Panc1 (cell line): ENCODE measurements around the gene VMO1. TPM values are rescaled to one million over a fixed set of nuclear protein-coding genes. Genes with fewer than 3 reads are reported as not detected.

Experiments
- ATAC-seq: fragments of 200-7000 bp; cut with Tn5 transposase; 2 replicates; pipeline ENCODE4 v1.9.1; 2020; ENCODE audit warnings: mild to moderate bottlenecking, moderate library complexity
- BruUV-seq: library from RNA; stranded (reverse); fragments of 400-500 nt; replicated peaks from 2 replicates; lab custom pipeline; 2021; lab: Mats Ljungman, UMichigan
- CTCF ChIA-PET: fragments of 300-600 bp; sonication (Branson Sonifier 250); formaldehyde crosslinking; loops from one replicate; lab custom pipeline; 2022; ENCODE audit warnings: antibody characterized with exemption; lab: Charles Lee
- POLR2A ChIA-PET: fragments of 300-600 bp; sonication (Branson Sonifier 250); formaldehyde crosslinking; loops from one replicate; lab custom pipeline; 2022; ENCODE audit warnings: antibody characterized with exemption; lab: Charles Lee
- DNase-seq: peaks from one replicate; pipeline ENCODE4 v3.0.0-alpha.2; 2010; ENCODE audit warnings: low read depth, low spot score
- H3K27ac ChIP-seq: 2 replicates; pipeline ENCODE4 v1.5.1; 2011; ENCODE audit warnings: mild to moderate bottlenecking, low read length, inconsistent platforms
- H3K27me3 ChIP-seq: fragments of 200-500 bp; sonication (Bioruptor generic); 2 replicates; pipeline ENCODE4 v1.6.0; 2014; ENCODE audit warnings: low read length, inconsistent platforms; ENCODE audit not compliant: control insufficient read depth, insufficient read depth
- H3K36me3 ChIP-seq: fragments of 200-500 bp; sonication (Bioruptor generic); 2 replicates; pipeline ENCODE4 v1.5.1; 2014; ENCODE audit warnings: inconsistent platforms, mild to moderate bottlenecking, low read length, moderate library complexity; ENCODE audit not compliant: control insufficient read depth, insufficient read depth
- H3K4me1 ChIP-seq: 2 replicates; pipeline ENCODE4 v1.5.1; 2011; ENCODE audit warnings: inconsistent platforms, mild to moderate bottlenecking, low read length, moderate library complexity; ENCODE audit not compliant: control insufficient read depth, insufficient read depth
- H3K4me3 ChIP-seq, 2 experiments: 2 replicates each; pipeline ENCODE4 v1.5.1; 2011 to 2012; ENCODE audit warnings: low read depth in 2 of 2, low read length in 2 of 2, mild to moderate bottlenecking in 2 of 2, inconsistent platforms in 1 of 2, moderate library complexity in 1 of 2
- H3K9me3 ChIP-seq: fragments of 200-500 bp; sonication (Bioruptor generic); 2 replicates; pipeline ENCODE4 v1.5.1; 2014; ENCODE audit warnings: low read depth, mild to moderate bottlenecking, inconsistent platforms, low read length, moderate library complexity; ENCODE audit not compliant: control insufficient read depth, insufficient read depth
- POLR2AphosphoS5 ChIP-seq: IDR thresholded peaks from 2 replicates; pipeline ENCODE4 v1.6.1; 2012; ENCODE audit warnings: mild to moderate bottlenecking, low read depth, low read length, moderate library complexity
- REST ChIP-seq, 2 experiments: IDR thresholded peaks; 2 replicates each; pipeline ENCODE4 v1.6.1; 2011 to 2012; ENCODE audit warnings: low read depth in 2 of 2, control low read depth in 1 of 2, low read length in 1 of 2, mild to moderate bottlenecking in 1 of 2, moderate library complexity in 1 of 2; ENCODE audit not compliant: insufficient read depth in 1 of 2
- SIN3A ChIP-seq: IDR thresholded peaks from 2 replicates; pipeline ENCODE4 v1.6.1; 2012; ENCODE audit warnings: low read depth, mild to moderate bottlenecking, low read length, moderate library complexity, borderline replicate concordance; ENCODE audit not compliant: insufficient read depth
- TCF7L2 ChIP-seq: IDR thresholded peaks from 2 replicates; pipeline ENCODE4 v1.6.1; 2011; ENCODE audit warnings: mild to moderate bottlenecking, low read depth, low read length, inconsistent platforms
- in situ Hi-C: cut with HindIII; loops from 2 replicates; pipeline ENCODE4 v1.10.0; 2016; ENCODE audit warnings: low sequenced_read_pairs, low pct_unique_long_range_greater_than_20kb
- intact Hi-C: fragments of 100-400 bp; cut with micrococcal nuclease; formaldehyde crosslinking; loops from one replicate; pipeline ENCODE4 v1.10.0; 2022; ENCODE audit not compliant: unreplicated experiment
- total RNA-seq: library from RNA; stranded (reverse); gene quantifications from one replicate; pipeline ENCODE4 v1.2.1, GENCODE V29; 2021; ENCODE audit not compliant: unreplicated experiment
- TF ChIP-seq, protein P1 (sequence below): fragments of 450-650 bp; IDR thresholded peaks from 2 replicates; pipeline ENCODE4 v1.5.1; 2017; ENCODE audit warnings: mild to moderate bottlenecking

Gene VMO1
- total RNA-seq, 1 experiment from 2014 or later: 0.49 TPM

DNA sequence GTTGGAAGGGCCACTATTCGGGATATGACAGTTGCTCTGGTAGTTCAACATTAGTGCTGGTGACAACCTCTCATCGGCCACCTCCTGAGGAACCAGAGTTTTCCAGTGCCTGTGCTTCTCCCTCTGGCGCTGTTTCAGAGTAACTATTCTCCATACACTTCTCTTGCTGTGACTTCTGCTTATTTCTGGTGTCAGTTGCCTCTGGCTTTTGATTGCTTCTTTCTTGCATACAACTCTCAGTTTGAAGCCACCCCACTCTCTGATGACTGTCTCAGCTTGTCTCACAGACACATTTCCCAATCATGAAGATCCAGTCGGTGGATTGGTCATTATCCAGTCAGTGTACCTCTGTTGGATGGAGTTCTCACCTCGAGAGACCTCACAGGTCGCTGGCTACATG lies 17.9 kb downstream of the VMO1 start:
- TF ChIP-seq POLR2AphosphoS5: no peak
- H3K4me1 ChIP-seq: no peaks in the 10 kb centered on the region
- intact Hi-C loops: no loop called here
- H3K27ac ChIP-seq: no peak overlapping the region
- CTCF ChIA-PET: no interaction called here
- in situ Hi-C loops: no loop called here
- H3K9me3 ChIP-seq: no peaks in the 10 kb centered on the region
- POLR2A ChIA-PET: no interaction called here
- DNase-seq (no peak), ATAC-seq (no peak)
- no peaks in the 10 kb centered on the region for H3K36me3 ChIP-seq
- no TSS peak for BruUV-seq
- H3K4me3 ChIP-seq: no peak overlapping the region
- H3K27me3 ChIP-seq: no peaks in the 10 kb centered on the region

DNA sequence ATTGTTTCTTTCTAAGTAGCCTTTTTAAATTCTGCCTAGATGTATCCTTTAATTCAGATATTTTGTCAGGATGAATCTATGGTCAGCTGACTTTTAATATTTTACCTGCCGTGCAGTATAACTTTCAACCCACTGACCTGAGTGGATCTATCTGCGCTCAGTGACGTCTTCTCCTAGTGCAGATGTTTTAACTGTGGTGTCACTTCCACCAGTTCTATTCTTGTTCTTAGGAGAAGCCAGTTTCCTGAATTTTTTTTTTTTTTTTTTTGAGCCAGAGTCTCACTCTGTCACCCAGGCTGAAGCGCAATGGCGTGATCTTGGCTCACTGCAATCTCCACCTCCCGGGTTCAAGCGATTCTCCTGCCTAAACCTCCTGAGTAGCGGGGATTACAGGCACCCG lies 19.4 kb downstream of the VMO1 start:
- intact Hi-C loops: no loop called here
- DNase-seq (no peak), ATAC-seq (no peak)
- TF ChIP-seq REST (IDR thresholded peaks at IDR 0.05; ENCODE audit: insufficient read depth in 1 of 2, low read depth in 2 of 2, low read length in 1 of 2) (no peak), TCF7L2 (no peak), POLR2AphosphoS5 (no peak), SIN3A (no peak)
- TF ChIP-seq, protein P1, sequence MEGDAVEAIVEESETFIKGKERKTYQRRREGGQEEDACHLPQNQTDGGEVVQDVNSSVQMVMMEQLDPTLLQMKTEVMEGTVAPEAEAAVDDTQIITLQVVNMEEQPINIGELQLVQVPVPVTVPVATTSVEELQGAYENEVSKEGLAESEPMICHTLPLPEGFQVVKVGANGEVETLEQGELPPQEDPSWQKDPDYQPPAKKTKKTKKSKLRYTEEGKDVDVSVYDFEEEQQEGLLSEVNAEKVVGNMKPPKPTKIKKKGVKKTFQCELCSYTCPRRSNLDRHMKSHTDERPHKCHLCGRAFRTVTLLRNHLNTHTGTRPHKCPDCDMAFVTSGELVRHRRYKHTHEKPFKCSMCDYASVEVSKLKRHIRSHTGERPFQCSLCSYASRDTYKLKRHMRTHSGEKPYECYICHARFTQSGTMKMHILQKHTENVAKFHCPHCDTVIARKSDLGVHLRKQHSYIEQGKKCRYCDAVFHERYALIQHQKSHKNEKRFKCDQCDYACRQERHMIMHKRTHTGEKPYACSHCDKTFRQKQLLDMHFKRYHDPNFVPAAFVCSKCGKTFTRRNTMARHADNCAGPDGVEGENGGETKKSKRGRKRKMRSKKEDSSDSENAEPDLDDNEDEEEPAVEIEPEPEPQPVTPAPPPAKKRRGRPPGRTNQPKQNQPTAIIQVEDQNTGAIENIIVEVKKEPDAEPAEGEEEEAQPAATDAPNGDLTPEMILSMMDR: no peak
- Histone ChIP-seq H3K27me3 (no peaks in the 10 kb centered on the region), H3K4me1 (no peaks in the 10 kb centered on the region), H3K27ac (no peak overlapping the region), H3K9me3 (no peaks in the 10 kb centered on the region), H3K4me3 (no peak overlapping the region), H3K36me3 (no peaks in the 10 kb centered on the region)
- POLR2A ChIA-PET: no interaction called here
- CTCF ChIA-PET: no interaction called here
- in situ Hi-C loops: no loop called here
- BruUV-seq: no TSS peak

DNA sequence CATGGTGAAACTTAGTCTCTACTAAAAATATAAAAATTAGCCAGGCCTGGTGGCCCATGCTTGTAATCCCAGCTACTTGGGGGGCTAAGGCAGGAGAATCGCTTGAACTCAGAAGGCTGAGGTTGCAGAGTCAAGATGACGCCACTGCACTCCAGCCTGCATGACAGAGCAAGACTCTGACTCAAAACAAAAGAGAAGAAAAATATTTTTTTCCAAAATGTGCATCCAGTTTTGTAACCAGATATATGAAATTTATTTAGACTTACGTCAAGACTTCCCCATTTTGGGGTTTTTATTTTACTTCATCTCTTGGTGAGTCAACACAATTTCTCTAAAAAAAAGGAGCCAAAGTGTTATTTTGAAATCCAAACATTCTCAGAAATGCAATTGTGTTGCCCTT lies 20.0 kb downstream of the VMO1 start:
- no peaks in the 10 kb centered on the region for H3K9me3 ChIP-seq
- DNase-seq (no peak), ATAC-seq (no peak)
- ChIA-PET POLR2A (no interaction called here), CTCF (no interaction called here)
- intact Hi-C loops: no loop called here
- BruUV-seq: no TSS peak
- in situ Hi-C loops: no loop called here
- TF ChIP-seq, protein P1: no peak
- TF ChIP-seq TCF7L2: no peak
- H3K27ac ChIP-seq: no peak overlapping the region
- no peaks in the 10 kb centered on the region for H3K4me1 ChIP-seq
- H3K27me3 ChIP-seq: no peaks in the 10 kb centered on the region
- no peak overlapping the region for H3K4me3 ChIP-seq
- H3K36me3 ChIP-seq: no peaks in the 10 kb centered on the region
